Liver (tissue), 3 donors: Measurements from ENCODE around the gene CCKAR.

Experiments used
- CTCF ChIP-seq: fragments of 150-350 bp; IDR thresholded peaks from 2 replicates; pipeline ENCODE4 v1.5.1; 2017; ENCODE audit warnings: improper control_type of control experiment, low read depth, low read length; ENCODE audit not compliant: missing input control
- GABPA ChIP-seq, 2 donors: IDR thresholded peaks in 1 of 2; conservative IDR thresholded peaks in 1 of 2; 2 replicates each; pipeline ENCODE4 v1.6.1; 2016; ENCODE audit warnings: antibody characterized with exemption in 2 of 2, mild to moderate bottlenecking in 1 of 2, moderate library complexity in 1 of 2
- HNF4G ChIP-seq: IDR thresholded peaks from 2 replicates; pipeline ENCODE4 v1.6.1; 2016; ENCODE audit warnings: antibody characterized with exemption
- JUND ChIP-seq, 2 donors: IDR thresholded peaks; 2 replicates each; pipeline ENCODE4 v1.6.1; 2016; ENCODE audit warnings: antibody characterized with exemption in 2 of 2
- MAX ChIP-seq: IDR thresholded peaks from 2 replicates; pipeline ENCODE4 v1.6.1; 2016; ENCODE audit warnings: antibody characterized with exemption
- NR2F2 ChIP-seq: IDR thresholded peaks from 2 replicates; pipeline ENCODE4 v1.6.1; 2016; ENCODE audit warnings: antibody characterized with exemption
- RAD21 ChIP-seq, 2 donors: IDR thresholded peaks; 2 replicates each; pipeline ENCODE4 v1.6.1; 2016; ENCODE audit warnings: antibody characterized with exemption in 2 of 2, mild to moderate bottlenecking in 2 of 2
- REST ChIP-seq: IDR thresholded peaks from 2 replicates; pipeline ENCODE4 v1.6.1; 2016; ENCODE audit warnings: antibody characterized with exemption, mild to moderate bottlenecking
- SP1 ChIP-seq: IDR thresholded peaks from 2 replicates; pipeline ENCODE4 v1.6.1; 2018; ENCODE audit warnings: antibody characterized with exemption, mild to moderate bottlenecking
- TAF1 ChIP-seq: conservative IDR thresholded peaks from 2 replicates; pipeline ENCODE4 v1.6.1; 2016; ENCODE audit warnings: antibody characterized with exemption, mild to moderate bottlenecking
- YY1 ChIP-seq: IDR thresholded peaks from 2 replicates; pipeline ENCODE4 v1.6.1; 2016; ENCODE audit warnings: antibody characterized with exemption, mild to moderate bottlenecking
- ZBTB33 ChIP-seq: IDR thresholded peaks from 2 replicates; pipeline ENCODE4 v1.6.1; 2016; ENCODE audit warnings: antibody characterized with exemption
- donor health status: healthy.
- donor health status: healthy.

- TF ChIP-seq CTCF (no peak), RAD21 (IDR thresholded peaks at IDR 0.05) (no peak), SP1 (no peak), ZBTB33 (no peak), REST (no peak), TAF1 (no peak), NR2F2 (no peak), MAX (no peak), GABPA (IDR thresholded peaks at IDR 0.05 in 1 of 2, conservative IDR thresholded peaks at IDR 0.05 in 1 of 2) (no peak), JUND (IDR thresholded peaks at IDR 0.05) (no peak), YY1 (no peak), HNF4G (no peak)
These were observed 32.2 kb upstream of the CCKAR start for GRCh38 chr4:26522478-26522877.
